Gastrocnemius medialis (tissue), 4 donors: ENCODE data around the gene IKZF4.

ENCODE experiments used
- POLR2A ChIP-seq, 2 donors: fragments of 450-650 bp; IDR thresholded peaks; one replicate each; pipeline ENCODE4 v1.6.1; 2017; ENCODE audit warnings: antibody characterized with exemption in 2 of 2, mild to moderate bottlenecking in 2 of 2, moderate library complexity in 2 of 2
- TF ChIP-seq, protein P1 (sequence below), 5 experiments: fragments of 450-650 bp in 3 of 5; fragments of 200-600 bp in 2 of 5; sonication (generic) in 2 of 5; IDR thresholded peaks in 4 of 5; conservative IDR thresholded peaks in 1 of 5; 1 replicate in 4 of 5; 2 replicates in 1 of 5; pipeline ENCODE4 v1.5.1; 2016 to 2019; ENCODE audit warnings: antibody characterized with exemption in 5 of 5, mild to moderate bottlenecking in 3 of 5, moderate library complexity in 3 of 5

DNA sequence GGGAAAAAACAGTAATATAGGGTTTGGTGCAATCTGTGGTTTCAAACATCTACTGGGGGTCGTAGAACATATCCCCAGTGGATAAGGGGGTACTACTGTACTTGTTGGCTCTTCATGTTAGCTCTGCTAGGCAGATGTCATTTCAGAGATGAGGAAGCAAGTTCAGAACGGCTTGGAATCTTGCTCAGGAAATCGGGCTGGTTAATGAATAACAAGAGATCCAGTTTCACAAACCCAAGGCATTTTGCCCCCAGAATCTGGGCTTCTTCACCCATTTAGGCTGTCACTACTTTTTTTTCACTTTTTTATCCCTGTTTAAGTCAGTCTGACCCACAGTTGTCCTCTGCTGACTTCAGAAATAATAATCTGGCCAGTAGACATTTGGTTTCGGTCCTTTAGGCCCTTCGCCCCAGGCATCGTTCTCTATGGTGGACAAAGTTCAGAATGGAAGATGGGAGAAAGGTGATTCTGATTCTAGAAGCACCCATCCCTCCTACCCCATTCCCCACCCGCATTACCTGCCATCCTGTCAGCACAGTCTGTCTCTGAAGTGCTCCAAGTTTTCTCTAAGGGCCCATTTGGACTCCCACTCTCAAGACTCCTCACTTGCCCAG is 19.2 kb upstream of the IKZF4 start:
- TF ChIP-seq POLR2A (IDR thresholded peaks at IDR 0.05) = no peak
- TF ChIP-seq, protein P1, sequence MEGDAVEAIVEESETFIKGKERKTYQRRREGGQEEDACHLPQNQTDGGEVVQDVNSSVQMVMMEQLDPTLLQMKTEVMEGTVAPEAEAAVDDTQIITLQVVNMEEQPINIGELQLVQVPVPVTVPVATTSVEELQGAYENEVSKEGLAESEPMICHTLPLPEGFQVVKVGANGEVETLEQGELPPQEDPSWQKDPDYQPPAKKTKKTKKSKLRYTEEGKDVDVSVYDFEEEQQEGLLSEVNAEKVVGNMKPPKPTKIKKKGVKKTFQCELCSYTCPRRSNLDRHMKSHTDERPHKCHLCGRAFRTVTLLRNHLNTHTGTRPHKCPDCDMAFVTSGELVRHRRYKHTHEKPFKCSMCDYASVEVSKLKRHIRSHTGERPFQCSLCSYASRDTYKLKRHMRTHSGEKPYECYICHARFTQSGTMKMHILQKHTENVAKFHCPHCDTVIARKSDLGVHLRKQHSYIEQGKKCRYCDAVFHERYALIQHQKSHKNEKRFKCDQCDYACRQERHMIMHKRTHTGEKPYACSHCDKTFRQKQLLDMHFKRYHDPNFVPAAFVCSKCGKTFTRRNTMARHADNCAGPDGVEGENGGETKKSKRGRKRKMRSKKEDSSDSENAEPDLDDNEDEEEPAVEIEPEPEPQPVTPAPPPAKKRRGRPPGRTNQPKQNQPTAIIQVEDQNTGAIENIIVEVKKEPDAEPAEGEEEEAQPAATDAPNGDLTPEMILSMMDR (IDR thresholded peaks at IDR 0.05 in 4 of 5, conservative IDR thresholded peaks at IDR 0.05 in 1 of 5) = no peak
